Tibial nerve (tissue), 4 donors: ENCODE data around the gene GNB5. TPM values are rescaled to one million over a fixed set of nuclear protein-coding genes. Genes with fewer than 3 reads are reported as not detected.

ENCODE experiments used
- DNase-seq, 2 donors: peaks; one replicate each; pipeline ENCODE4 v3.0.0-alpha.2; 2019; ENCODE audit warnings: low spot score in 2 of 2
- H3K27ac ChIP-seq, 4 donors: fragments of 200-600 bp; sonication (generic) in 3 of 4; one replicate each; pipeline ENCODE4 v1.5.1; 2017 to 2019; ENCODE audit warnings: mild to moderate bottlenecking in 1 of 4
- H3K27me3 ChIP-seq, 2 donors: fragments of 200-600 bp; sonication (generic) in 1 of 2; one replicate each; pipeline versions ENCODE4 v1.5.1 to v1.6.0; 2017 to 2019
- H3K36me3 ChIP-seq, 3 donors: fragments of 200-600 bp; sonication (generic); one replicate each; pipeline ENCODE4 v1.5.1; 2018 to 2019
- H3K4me1 ChIP-seq, 4 donors: fragments of 200-600 bp; sonication (generic) in 3 of 4; one replicate each; pipeline ENCODE4 v1.5.1; 2017 to 2019
- H3K4me3 ChIP-seq, 4 donors: fragments of 200-600 bp; sonication (generic) in 3 of 4; one replicate each; pipeline ENCODE4 v1.5.1; 2017 to 2019; ENCODE audit warnings: mild to moderate bottlenecking in 1 of 4, moderate library complexity in 1 of 4
- H3K9me3 ChIP-seq, 4 donors: fragments of 200-600 bp; sonication (generic) in 3 of 4; one replicate each; pipeline ENCODE4 v1.5.1; 2017 to 2019
- CTCF ChIP-seq, 5 experiments: fragments of 200-600 bp in 3 of 5; fragments of 450-650 bp in 2 of 5; sonication (generic) in 3 of 5; IDR thresholded peaks; one replicate each; pipeline ENCODE4 v1.5.1; 2016 to 2019; ENCODE audit warnings: antibody characterized with exemption in 5 of 5, mild to moderate bottlenecking in 3 of 5, moderate library complexity in 2 of 5
- EP300 ChIP-seq, 2 donors: sonication (generic); formaldehyde crosslinking; IDR thresholded peaks; one replicate each; pipeline ENCODE4 v1.6.1; 2017; ENCODE audit warnings: antibody characterized with exemption in 2 of 2, mild to moderate bottlenecking in 1 of 2
- POLR2A ChIP-seq, 2 donors: fragments of 450-650 bp; IDR thresholded peaks; one replicate each; pipeline ENCODE4 v1.6.1; 2017; ENCODE audit warnings: antibody characterized with exemption in 2 of 2, mild to moderate bottlenecking in 2 of 2, moderate library complexity in 2 of 2
- WGBS, 2 donors: methylation state at CpG; one replicate each; pipeline ENCODE4 v1.1.5; 2018; 5-methylcytosine and 5-hydroxymethylcytosine counted together
- total RNA-seq, 4 donors: library from RNA; depleted of rRNA; stranded (reverse); fragments of >200 nt; gene quantifications; one replicate each; pipeline ENCODE4 v1.1.0, GENCODE V29; 2016

The GNB5 gene
- total RNA-seq, 4 donors from 2014 or later = 5.5 to 24.1 (median 16.4) TPM

GRCh38 chr15:52199271-52199670 is 8.1 kb upstream of the GNB5 start:
- Histone ChIP-seq H3K36me3 (no peaks in the 10 kb centered on the region), H3K4me1 (no peaks in the 10 kb centered on the region), H3K9me3 (no peaks in the 10 kb centered on the region), H3K4me3 (no peak overlapping the region), H3K27me3 (no peaks in the 10 kb centered on the region), H3K27ac (no peak overlapping the region)
- DNase-seq = no peak
- WGBS, 2 donors = 92 to 98% methylated on average over 2 of the region's 2 CpGs
- TF ChIP-seq POLR2A (IDR thresholded peaks at IDR 0.05) = no peak
- TF ChIP-seq CTCF (IDR thresholded peaks at IDR 0.05) = no peak
- TF ChIP-seq EP300 (IDR thresholded peaks at IDR 0.05) = no peak

DNA sequence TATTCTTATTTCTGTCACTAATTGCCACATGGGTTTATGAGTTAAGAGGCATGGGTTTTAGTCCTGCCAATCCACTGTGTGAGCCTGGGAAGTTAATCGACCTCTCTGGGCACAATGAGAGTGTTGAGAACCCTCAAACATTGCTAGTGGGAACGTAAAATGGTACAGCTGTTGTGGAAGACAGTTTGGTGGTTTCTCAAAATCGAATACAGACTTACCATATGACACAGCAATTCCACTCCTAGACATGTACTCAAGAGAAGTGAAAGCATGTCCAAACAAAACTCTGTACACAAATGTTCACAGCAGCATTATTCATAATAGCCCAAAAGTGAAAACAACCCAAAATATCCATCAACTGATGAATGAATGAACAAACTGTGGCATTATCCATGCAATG is 5.7 kb upstream of the GNB5 start:
- Histone ChIP-seq H3K36me3 (no peaks in the 10 kb centered on the region), H3K9me3 (no peaks in the 10 kb centered on the region), H3K27ac (no peak overlapping the region), H3K4me1 (no peaks in the 10 kb centered on the region), H3K27me3 (no peaks in the 10 kb centered on the region), H3K4me3 (no peak overlapping the region)
- TF ChIP-seq EP300 (IDR thresholded peaks at IDR 0.05) (no peak), POLR2A (IDR thresholded peaks at IDR 0.05) (no peak), CTCF (IDR thresholded peaks at IDR 0.05) (no peak)
- WGBS, 2 donors = 75 to 80% methylated on average over 3 of the region's 3 CpGs
- DNase-seq = no peak

DNA sequence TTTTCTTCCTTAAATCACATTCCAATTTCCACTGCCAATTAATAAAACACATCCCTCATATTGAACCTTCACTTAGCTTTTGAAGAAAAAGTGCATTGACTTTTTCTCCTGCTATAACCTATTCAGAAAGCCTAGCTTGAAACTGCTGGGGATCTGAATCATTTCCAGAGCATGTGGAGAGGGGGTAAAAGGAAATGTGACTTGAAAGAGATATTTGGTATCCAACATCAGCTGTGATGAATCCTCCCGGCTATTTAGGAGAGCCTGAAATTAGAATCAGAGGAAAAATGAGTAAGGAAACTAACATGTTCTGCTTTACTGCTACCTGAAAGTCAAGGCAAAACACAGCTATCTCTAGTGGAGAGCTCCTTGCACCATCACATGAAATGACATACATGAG is 2.6 kb upstream of the GNB5 start:
- no peak for DNase-seq
- H3K27ac ChIP-seq = no peak overlapping the region
- no peaks in the 10 kb centered on the region for H3K36me3 ChIP-seq
- H3K9me3 ChIP-seq = no peaks in the 10 kb centered on the region
- no peaks in the 10 kb centered on the region for H3K4me1 ChIP-seq
- H3K4me3 ChIP-seq = no peak overlapping the region
- 63 to 77% methylated on average over 1 of the region's 1 CpG for WGBS, 2 donors
- TF ChIP-seq EP300 (IDR thresholded peaks at IDR 0.05) = no peak
- no peak for TF ChIP-seq CTCF (IDR thresholded peaks at IDR 0.05)
- TF ChIP-seq POLR2A (IDR thresholded peaks at IDR 0.05) = no peak
- no peaks in the 10 kb centered on the region for H3K27me3 ChIP-seq

DNA sequence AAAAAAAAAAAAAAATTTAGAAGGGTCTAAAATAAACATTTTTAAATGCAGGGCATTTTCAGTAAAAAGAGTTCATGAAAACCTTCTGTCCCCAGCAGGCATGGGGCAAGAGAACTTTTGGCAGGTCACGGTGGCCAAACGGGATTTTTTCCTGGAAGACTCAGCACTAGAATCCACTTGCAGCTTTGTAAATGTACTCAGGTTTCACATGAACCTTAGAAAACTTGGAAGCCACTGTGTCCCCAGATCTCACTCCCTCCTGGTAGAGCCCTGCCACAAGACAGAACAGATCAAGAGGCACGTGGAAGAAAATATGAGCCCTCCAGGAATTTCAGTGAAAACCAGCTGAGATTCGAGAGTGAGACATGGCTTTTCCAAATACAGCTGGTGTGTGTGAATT is 2.1 kb upstream of the GNB5 start:
- whole genome bisulfite sequencing, 2 donors = 52 to 54% methylated on average over 4 of the region's 4 CpGs
- no peak overlapping the region for H3K27ac ChIP-seq
- H3K36me3 ChIP-seq = no peaks in the 10 kb centered on the region
- DNase-seq = no peak
- H3K27me3 ChIP-seq = no peaks in the 10 kb centered on the region
- H3K9me3 ChIP-seq = no peaks in the 10 kb centered on the region
- H3K4me3 ChIP-seq = no peak overlapping the region
- no peaks in the 10 kb centered on the region for H3K4me1 ChIP-seq
- no peak for TF ChIP-seq EP300 (IDR thresholded peaks at IDR 0.05)
- TF ChIP-seq POLR2A (IDR thresholded peaks at IDR 0.05) = no peak
- TF ChIP-seq CTCF (IDR thresholded peaks at IDR 0.05) = no peak

DNA sequence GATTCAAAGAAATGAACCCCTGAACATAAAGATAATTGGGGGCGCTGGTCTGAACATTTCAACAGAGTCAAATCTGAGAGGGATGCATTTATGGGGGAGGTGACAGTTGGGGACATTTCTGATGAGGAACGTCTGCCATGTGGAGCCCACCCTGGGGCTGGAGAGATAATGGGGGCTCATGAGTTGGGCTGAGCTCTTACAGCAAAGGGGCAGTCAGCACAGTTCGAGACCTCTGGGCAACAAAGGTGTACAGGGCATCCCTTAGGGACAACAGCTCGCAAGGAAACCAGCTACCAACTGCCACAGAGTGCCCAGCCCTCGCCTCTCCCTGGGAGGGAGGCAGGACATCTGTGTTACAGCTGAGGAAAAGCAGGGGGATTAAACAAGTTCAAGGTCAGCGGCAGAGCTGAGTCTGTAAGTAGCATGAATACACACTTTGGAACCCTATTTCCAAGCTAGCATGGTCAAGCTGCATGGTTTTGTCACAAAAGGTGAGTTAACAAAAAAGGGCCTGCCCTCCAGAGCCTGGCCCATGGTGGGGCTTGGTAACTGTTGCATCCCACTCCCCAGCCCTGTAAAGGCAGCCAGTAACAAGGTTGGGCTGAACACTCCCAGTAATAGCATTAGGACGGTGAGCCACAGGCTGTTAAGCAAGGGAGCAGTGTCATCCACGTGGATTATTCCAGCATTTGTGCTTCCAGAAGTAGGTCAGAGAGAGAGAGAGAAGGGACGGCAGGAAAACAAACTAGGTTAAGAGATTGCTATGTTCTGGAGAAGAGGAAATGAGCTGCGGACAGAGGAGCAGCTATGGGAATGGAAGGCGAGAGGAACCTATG is 4.3 kb downstream of the GNB5 start:
- H3K4me1 ChIP-seq = no peaks in the 10 kb centered on the region
- H3K27me3 ChIP-seq = no peaks in the 10 kb centered on the region
- no peaks in the 10 kb centered on the region for H3K9me3 ChIP-seq
- H3K4me3 ChIP-seq = no peak overlapping the region
- DNase-seq = no peak
- H3K27ac ChIP-seq = no peak overlapping the region
- TF ChIP-seq CTCF (IDR thresholded peaks at IDR 0.05) (no peak), EP300 (IDR thresholded peaks at IDR 0.05) (no peak), POLR2A (IDR thresholded peaks at IDR 0.05) (no peak)
- no peaks in the 10 kb centered on the region for H3K36me3 ChIP-seq
- WGBS, 2 donors = 72% methylated on average over 11 of the region's 11 CpGs
